Tongue (tissue), 2 donors: ENCODE measurements around the gene CAMTA1. TPM values are rescaled to one million over a fixed set of nuclear protein-coding genes. Genes with fewer than 3 reads are reported as not detected.
"Not testable (repeated sequence)": the region's sequence is repeated elsewhere in the genome, so short reads cannot be mapped to it uniquely, and the experiment has no call there.

Source experiments
- DNase-seq: peaks from one replicate; pipeline ENCODE4 v3.0.0-alpha.2; 2015
- total RNA-seq: library from RNA; depleted of rRNA; stranded (reverse); fragments of >200 nt; gene quantifications from one replicate; pipeline ENCODE4 v1.2.3, GENCODE V29; 2014

The CAMTA1 gene
- total RNA-seq, 1 donor from 2014 or later = 60.6 TPM

- DNase-seq = peak; percentile 97
Measured at GRCh38 chr1:7704214-7705047, 919.2 kb downstream of the CAMTA1 start.

GRCh38 chr1:7705048-7705907 lies 920.0 kb downstream of the CAMTA1 start:
- DNase-seq = no peak

GRCh38 chr1:7705908-7706216 lies 920.6 kb downstream of the CAMTA1 start:
- DNase-seq = no peak

- no peak for DNase-seq
Measured at GRCh38 chr1:7707527-7707926, 922.3 kb downstream of the CAMTA1 start.

- not testable (repeated sequence) for DNase-seq
Measured at GRCh38 chr1:7708065-7708464, 922.8 kb downstream of the CAMTA1 start.

- no peak for DNase-seq
Measured at GRCh38 chr1:7710859-7711258, 925.6 kb downstream of the CAMTA1 start.

GRCh38 chr1:7712731-7713323 lies 927.6 kb downstream of the CAMTA1 start:
- DNase-seq = no peak

GRCh38 chr1:7716506-7716905 lies 931.3 kb downstream of the CAMTA1 start:
- no peak for DNase-seq

- no peak for DNase-seq
Measured at GRCh38 chr1:7717748-7718368, 932.6 kb downstream of the CAMTA1 start.

GRCh38 chr1:7719468-7720094 lies 934.3 kb downstream of the CAMTA1 start:
- peak; percentile 50 for DNase-seq

- no peak for DNase-seq
Measured at GRCh38 chr1:7721940-7722669, 936.9 kb downstream of the CAMTA1 start.

- DNase-seq = no peak
Measured at GRCh38 chr1:7722670-7723012, 937.4 kb downstream of the CAMTA1 start.

- no peak for DNase-seq
Measured at GRCh38 chr1:7726623-7727022, 941.4 kb downstream of the CAMTA1 start.

- DNase-seq = no peak
Measured at GRCh38 chr1:7727809-7728471, 942.7 kb downstream of the CAMTA1 start.

GRCh38 chr1:7729761-7730160 lies 944.5 kb downstream of the CAMTA1 start:
- DNase-seq = no peak

- no peak for DNase-seq
Measured at GRCh38 chr1:7732331-7732730, 947.1 kb downstream of the CAMTA1 start.

GRCh38 chr1:7733276-7733675 lies 948.0 kb downstream of the CAMTA1 start:
- DNase-seq = no peak

- DNase-seq = no peak
Measured at GRCh38 chr1:7738044-7738443, 952.8 kb downstream of the CAMTA1 start.

GRCh38 chr1:7743346-7743745 lies 958.1 kb downstream of the CAMTA1 start:
- DNase-seq = no peak

- DNase-seq = no peak
Measured at GRCh38 chr1:7744882-7745281, 959.6 kb downstream of the CAMTA1 start.

GRCh38 chr1:7745783-7746182 lies 960.5 kb downstream of the CAMTA1 start:
- DNase-seq = peak; percentile 53
